HL-60/S4 treated with phorbol 12-myristate 13-acetate at 8.2 ng/mL for 4 days and 3 days (cell line): ENCODE results near the gene CEP57L1.
"Not testable (repeated sequence)": the region's sequence is repeated elsewhere in the genome, so short reads cannot be mapped to it uniquely, and the experiment has no call there.

ENCODE experiments used
- in situ Hi-C: fragments of 300-500 bp; cut with MboI; formaldehyde crosslinking; loops from 2 replicates; pipeline ENCODE4 v1.15.0; 2022; ENCODE audit warnings: low sequenced_read_pairs

Gene CEP57L1

DNA sequence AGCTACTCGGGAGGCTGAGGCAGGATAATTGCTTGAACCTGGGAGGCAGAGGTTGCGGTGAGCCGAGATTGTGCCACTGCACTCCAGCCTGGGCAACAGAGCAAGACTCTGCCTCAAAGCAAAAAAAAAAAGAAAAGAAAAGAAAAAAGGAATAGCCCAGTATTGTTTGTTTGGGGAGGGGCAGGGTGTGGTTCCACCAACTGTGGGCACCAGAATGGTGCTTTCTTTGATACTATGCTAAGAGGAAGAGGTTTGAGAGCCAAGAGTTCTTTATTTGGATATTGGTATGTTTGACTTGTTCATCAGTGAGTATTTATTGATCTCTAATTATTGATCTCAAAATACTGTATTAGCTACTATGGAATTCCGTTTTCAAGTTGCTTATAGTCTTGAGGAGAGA is 72.3 kb downstream of the CEP57L1 start:
- in situ Hi-C loops: no loop called here

DNA sequence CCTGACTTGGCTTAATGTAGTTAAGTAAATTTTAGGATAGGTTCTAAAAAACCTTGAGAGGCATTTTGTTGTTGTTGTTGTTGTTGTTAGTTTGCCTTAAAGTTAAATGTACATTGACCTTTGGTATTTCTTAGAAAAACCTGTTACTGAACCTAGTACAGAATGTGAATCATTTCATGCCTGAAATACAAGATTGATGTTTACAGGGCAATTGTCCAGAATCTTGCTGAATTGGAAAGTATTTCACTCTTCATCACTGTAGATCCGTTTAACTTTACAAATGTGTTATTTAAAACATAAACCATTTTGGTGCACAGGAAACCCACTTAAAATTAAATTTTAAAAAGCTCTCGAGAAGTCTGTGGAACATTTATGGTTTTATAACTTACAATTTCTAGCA is 75.0 kb downstream of the CEP57L1 start:
- in situ Hi-C loops: no loop called here

DNA sequence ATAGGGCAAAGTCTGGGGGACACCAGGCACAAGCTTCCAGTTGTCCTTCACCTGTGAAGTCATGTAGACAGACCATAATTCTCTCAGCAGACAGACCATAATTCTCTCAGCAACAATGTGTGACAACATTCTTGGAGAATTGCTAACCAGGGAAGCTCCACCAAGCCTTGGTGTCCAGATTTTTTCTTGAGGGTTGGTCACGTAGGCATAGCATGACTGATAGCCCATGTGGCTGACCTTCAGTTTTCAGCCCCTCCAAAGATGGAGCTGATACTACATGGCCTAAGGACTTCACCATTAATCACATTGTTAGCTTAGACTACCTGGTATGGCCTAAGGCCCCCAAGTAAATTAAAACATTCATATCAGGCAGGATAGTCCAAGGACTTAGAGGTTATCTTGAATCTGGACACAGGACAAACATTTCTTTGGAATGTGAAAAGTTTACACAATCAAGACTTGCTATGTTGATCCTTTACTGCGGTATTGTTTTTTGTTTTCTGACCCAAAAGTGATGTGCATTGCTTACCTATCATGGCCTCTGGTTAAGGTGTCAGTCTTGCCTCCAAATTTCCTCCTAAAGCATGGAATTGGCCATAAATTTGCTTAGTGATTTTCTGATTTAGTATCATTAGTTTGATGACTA is 76.9 kb downstream of the CEP57L1 start:
- in situ Hi-C loops: no loop called here

DNA sequence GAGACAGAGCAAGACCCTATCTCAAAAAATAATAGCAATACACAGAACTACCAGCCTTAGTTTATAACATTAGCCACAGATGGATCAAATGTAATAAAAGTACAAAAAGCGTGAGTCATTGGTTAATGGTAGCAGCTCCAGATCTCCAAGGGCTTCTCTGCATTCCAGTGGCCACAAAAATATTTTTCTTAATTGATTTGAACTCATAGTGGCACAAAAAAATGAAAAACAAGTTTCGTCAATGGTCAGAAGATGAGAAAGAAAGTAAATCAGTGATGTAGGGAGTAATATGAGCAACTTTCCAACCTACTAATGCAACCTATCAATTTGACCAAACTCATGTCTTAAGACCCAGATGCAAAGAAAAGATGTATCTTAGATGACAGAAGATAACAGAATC is 79.6 kb downstream of the CEP57L1 start:
- in situ Hi-C loops: no loop called here

DNA sequence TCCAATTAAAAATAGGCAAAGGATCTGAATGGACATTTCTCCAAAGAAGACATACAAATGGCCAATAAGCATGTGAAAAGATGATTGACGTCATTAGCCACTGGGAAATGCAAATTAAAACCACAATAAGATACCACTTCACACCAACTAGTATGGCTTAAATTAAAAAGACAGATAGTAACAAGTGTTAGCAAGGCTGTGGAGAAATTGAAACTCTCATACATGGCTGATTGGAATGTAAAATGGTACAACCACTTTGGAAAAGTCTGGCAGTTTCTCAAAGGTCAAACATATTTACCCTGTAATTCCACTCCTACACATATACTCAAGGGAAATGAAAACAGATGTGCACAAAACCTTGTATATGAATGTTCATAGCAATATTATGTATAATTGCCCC is 83.6 kb downstream of the CEP57L1 start:
- in situ Hi-C loops: no loop called here

DNA sequence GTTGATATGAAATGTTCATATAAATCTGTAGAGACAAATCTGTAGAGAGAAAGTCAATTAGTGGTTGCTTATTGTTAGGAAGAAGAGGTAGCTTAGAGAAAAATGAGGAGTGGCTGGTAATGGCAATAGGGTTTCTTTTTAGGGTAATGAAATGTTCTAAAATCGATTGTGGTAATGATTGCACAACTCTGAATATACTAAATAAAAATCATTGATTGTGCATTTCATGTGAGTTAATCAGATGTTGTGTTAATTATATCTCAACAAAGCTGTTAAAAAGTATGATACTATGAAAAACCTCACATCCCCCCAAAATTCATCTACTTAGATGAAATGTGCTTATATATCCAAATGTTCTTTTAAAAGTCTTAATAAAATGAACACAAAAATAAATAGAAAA is 84.2 kb downstream of the CEP57L1 start:
- in situ Hi-C loops: no loop called here

DNA sequence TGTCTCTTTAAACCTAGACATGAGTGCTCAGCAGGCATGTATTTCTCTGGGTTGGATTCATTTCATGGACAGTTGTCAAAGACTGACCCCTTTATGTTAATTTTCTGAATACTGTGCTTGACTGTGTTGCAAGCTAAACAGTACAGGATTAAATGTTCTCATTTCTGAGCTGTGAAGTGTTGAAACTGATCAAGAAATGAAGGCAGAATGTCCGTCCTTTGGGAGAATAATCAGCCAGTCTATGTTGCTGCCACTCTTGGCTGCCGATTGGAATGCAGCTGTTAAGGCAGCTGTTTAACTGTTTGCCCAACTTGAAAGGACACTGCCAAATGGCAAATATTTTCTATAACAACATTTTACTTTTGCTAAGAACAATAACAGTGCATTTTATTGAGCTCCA is 87.3 kb downstream of the CEP57L1 start:
- in situ Hi-C loops: loop anchor here (10.0 kb wide), 1 partner anchor 212 kb away; no protein-coding TSS in a partner anchor

DNA sequence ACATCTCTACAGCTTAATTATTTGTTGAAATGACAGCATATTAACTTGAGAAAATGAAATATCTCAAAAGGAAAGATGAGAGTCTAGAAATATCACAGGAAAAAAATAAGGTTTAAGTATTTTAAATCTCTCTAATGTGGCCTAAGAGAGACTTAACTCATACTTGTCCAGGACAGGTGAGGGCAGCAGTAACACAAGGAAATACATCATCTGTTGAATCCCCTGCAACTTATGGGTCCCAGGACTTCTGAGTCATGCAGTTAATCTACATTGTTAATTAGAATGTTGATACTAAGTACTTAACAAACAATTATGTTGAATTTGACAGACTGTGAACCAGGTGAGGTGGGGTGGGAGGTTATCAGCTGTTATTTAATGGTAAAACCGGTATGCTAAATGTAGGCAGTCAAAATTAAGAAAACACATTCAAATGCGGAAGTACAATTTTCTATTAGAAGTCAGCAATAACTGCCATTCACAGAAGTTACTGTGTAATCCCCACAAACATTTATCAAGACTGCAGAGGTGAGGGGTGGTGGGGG is 87.9 kb downstream of the CEP57L1 start:
- in situ Hi-C loops: loop anchor here (10.0 kb wide), 1 partner anchor 212 kb away; no protein-coding TSS in a partner anchor

DNA sequence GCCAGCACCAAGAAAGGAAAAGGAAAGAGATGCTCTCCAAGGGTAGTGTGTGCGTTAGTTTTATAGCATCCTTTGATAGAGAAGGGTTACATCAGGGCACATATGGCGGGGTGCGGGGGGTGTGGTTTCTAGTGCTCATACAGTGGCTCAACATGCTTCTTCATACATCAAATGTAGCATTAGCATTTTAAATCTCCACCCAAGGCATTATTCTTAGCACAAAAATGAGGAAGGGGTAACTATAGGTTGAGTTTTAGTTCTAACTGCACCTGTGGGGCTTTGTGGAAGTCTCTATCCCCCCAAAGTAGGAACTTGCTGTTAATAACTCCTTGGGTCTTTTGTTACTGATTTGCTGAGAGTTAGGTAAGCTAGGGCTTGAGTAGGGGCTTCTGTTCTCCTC is 89.3 kb downstream of the CEP57L1 start:
- in situ Hi-C loops: loop anchor here (10.0 kb wide), 1 partner anchor 210 kb away; no protein-coding TSS in a partner anchor

DNA sequence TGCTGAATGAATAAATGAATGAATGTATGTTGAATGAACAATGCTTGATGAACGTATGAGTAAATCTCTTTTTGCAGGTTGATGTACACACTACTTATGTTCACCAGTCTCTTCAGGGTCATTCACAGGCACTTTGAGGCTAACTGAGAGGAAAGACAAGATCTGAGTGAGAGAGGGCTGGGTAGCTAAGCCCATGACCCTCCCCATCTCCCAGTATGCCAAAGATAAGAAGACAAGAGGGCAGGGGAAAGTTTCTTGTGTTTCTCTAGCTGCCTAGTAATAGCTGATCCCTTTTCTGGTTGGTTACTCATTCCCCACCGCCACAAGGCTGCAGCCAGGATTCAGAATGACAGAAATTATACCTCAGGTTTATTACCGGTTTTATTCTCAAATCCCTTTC is 90.7 kb downstream of the CEP57L1 start:
- in situ Hi-C loops: loop anchor here (10.0 kb wide), 1 partner anchor 209 kb away; no protein-coding TSS in a partner anchor

DNA sequence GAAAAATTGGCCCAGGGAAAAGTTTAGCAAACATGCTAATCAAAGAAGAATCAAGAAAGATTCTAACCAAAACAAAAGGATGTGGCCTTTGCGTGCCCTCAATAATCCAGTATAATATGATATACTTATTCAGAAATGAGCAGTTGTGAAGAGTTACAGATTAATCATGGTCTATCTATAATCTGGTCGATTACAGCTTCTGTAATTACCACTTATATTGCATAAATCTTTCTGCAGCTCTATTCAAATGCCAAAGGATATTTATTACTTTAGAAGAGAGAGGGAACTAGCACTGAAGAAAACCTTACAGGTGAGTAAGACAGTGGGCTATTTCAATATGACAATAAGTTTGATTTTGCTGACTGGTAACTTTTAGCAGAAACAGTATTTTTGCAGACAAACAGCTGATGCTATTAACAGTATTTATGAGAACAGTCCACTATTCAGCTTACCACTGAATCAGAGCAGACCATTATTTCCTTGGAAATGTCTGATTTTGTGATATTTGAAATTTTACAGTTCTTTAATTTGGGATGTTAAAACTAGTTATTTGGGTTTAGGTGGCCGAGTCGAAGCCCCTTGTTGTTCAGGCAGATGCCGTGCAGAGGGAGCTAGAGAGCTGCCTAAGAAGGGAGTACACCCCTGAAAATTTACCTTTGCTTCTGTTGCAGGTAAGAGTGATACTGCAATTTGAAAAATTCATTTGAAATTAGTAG is 92.2 kb downstream of the CEP57L1 start:
- in situ Hi-C loops: loop anchor here (10.0 kb wide), 1 partner anchor 207 kb away; no protein-coding TSS in a partner anchor

DNA sequence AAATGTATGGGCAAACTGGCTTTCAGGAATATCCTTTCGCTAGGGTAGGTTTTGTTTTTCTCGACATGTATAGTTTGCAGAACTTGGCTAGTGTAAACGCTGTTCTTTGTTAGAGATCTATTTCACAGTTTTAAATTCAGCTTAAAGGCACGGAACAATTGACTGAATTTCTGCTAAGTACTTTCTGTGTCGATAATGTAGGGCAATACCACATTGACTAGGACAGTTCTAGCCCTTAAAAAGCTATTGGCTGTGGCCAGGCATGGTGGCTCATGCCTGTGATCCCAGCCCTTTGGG is 92.8 kb downstream of the CEP57L1 start:
- in situ Hi-C loops: loop anchor here (10.0 kb wide), 1 partner anchor 207 kb away; no protein-coding TSS in a partner anchor

DNA sequence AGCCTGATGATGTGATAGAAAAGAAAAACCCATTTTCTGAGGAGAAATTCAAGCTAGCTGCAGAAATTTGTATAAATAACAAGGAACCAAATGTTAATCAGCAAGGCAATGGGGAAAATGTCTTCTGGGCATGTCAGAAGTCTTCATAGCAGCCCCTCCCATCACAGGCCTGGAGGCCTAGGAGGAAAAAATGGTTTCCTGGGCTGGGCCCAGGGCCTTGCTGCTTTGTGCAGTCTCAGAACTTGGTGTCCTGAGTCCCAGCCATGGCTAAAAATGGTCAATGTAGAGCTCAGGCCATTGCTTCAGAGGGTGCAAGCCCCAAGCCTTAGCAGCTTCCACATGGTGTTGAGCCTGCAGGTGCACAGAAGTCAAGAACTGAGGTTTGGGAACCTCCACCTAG is 96.1 kb downstream of the CEP57L1 start:
- in situ Hi-C loops: not testable (repeated sequence)

DNA sequence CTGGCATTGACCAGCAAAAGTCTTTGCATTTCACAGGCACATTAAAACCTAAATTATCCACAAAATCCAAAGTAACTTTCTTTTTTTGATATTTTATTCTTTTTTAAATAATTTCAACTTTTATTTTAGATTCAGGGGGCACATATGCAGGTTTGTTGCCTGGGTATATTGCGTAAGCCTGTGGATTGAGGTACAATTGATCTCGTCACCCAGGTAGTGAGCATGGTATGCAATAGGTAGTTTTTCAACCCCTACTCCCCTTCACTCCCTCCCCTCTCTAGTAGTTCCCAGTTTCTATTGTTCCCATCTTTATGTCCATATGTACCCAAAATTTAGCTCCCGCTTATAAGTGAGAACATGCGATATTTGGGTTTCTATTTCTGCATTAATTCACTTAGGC is 97.6 kb downstream of the CEP57L1 start:
- in situ Hi-C loops: no loop called here

DNA sequence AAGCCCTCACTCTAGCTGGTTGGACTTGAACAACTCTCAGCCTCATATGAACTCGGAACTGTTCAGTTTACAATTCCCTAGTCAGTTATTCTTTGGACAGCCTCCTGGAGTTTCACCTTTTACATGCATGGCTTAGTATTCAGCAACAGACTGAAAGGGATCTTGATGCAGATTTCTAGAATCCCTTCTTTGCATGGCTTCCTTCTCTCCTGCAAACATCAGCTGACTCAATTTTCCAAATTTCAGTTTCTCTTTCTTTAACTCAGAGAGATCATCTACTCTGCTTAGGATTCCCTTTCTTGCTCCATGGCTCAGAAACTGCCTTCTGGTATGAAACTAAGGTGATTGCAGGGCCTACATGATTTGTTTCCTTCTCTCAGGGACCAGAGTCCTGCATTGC is 99.6 kb downstream of the CEP57L1 start:
- in situ Hi-C loops: no loop called here

DNA sequence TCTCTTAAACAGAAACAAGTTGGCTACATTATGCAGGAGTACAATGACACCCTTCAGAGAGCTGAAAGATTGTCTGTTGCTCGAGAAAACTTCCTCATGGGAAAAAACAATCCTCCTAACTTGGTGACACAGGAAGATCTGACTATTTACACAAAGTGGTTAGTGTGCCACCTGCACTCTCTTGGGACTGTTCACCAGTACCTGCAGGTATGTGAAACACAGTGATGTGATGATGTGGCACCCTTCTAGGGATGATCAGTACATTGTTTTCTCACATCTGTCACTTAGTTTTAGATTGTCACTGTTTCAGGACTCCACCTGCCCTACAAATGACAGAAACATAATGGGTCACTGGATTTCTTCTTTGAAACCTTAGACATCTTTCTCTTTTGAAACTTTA is 101.8 kb downstream of the CEP57L1 start:
- in situ Hi-C loops: no loop called here

DNA sequence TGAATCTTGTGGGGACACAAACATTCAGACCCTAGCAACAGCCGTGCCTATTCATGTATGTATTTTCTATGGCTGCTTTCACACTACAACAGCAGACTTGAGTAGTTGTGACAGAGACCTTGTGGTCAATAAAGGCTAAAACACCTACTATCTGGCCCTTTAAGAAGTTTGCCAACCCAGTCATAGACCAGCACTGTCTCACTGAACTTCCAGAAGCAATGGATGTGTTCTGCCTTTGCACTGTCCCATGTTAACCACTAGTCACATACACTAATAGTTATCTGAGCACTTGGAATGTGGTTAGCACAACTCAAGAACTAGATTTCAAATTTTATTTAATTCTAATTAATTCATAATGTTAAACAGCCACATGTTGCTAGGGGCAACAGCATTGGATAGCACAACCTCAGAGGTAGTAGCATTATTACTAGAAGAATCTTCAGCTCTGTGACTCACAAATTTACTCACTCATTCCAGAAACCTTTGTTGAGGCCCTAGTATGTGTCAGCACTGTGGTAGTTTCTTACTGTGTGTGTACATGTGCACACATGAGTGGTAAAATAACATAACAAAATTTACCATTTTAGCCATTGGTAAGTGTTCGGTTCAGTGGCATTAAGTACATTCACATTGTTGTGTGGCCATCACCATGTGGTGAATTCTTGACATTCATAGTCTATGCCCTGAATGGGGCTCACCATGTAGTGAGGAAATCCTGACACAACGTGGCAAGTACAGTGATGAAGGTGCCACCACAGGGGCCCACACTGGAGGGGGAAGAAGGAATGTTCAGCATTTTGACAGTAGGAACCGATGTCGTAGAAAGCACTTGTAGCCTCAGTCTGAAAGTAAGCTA is 107.3 kb downstream of the CEP57L1 start:
- in situ Hi-C loops: no loop called here

DNA sequence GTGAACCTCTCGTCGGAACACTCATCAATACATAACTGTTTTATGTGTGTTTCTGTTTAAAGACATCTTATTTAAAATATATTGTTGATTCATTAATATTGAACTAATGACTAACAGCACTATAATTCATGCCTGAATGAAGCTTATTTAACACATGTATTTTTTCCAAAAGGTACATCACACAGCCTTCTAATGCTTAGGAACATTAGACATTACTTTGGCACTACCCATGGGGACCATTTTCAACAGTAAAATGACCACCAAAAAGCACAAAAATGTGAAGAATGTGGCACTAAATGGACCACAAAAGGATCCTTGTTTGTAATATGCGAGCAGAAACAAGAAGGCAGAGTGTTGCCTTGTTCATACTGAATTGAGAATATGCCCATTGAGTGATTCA is 109.2 kb downstream of the CEP57L1 start:
- in situ Hi-C loops: no loop called here

DNA sequence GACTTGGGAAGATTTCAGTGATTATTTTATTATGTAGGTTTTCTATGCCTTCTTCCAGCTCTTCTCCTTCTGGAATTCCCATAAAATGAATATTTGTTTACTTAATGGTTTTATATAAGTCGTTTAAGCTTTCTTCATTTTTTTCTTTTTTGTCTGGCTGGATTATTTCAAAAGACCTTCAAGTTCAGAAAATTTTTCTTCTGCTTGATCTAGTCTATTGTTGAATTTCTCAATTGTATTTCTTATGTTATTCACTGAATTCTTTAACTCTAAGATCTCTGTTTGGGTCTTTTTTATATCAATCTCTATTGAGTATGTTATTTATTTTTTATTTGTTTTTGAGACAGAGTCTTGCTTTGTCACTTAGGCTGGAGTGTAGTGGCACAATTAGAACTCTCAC is 117.4 kb downstream of the CEP57L1 start:
- in situ Hi-C loops: no loop called here
